ENCODE data around the gene PLPPR3.
"Not testable (repeated sequence)": the region's sequence is repeated elsewhere in the genome, so short reads cannot be mapped to it uniquely, and the experiment has no call there.

Gene PLPPR3

GRCh38 chr19:845707-846521 is 24.2 kb upstream of the PLPPR3 start:
- no peak for TF ChIP-seq CTCF (conservative IDR thresholded peaks at IDR 0.05; ENCODE audit: control insufficient read depth, insufficient read depth, low read depth, low read length)
- H3K4me3 ChIP-seq (ENCODE audit: control insufficient read depth, low read depth, low read length): no peak overlapping the region
- no peak for DNase-seq (ENCODE audit: low read depth)

- DNase-seq (ENCODE audit: low read depth): no peak
- no peak overlapping the region for H3K4me3 ChIP-seq (ENCODE audit: control insufficient read depth, low read depth, low read length)
- no peak for TF ChIP-seq CTCF (conservative IDR thresholded peaks at IDR 0.05; ENCODE audit: control insufficient read depth, insufficient read depth, low read depth, low read length)
These were observed 22.8 kb upstream of the PLPPR3 start for GRCh38 chr19:844546-844971.

- TF ChIP-seq CTCF (conservative IDR thresholded peaks at IDR 0.05; ENCODE audit: control insufficient read depth, insufficient read depth, low read depth, low read length): no peak
- H3K4me3 ChIP-seq (ENCODE audit: control insufficient read depth, low read depth, low read length): no peak overlapping the region
- no peak for DNase-seq (ENCODE audit: low read depth)
These were observed 22.2 kb upstream of the PLPPR3 start for GRCh38 chr19:843836-844545.

- TF ChIP-seq CTCF (conservative IDR thresholded peaks at IDR 0.05; ENCODE audit: control insufficient read depth, insufficient read depth, low read depth, low read length): no peak
- no peak overlapping the region for H3K4me3 ChIP-seq (ENCODE audit: control insufficient read depth, low read depth, low read length)
- DNase-seq (ENCODE audit: low read depth): no peak
These were observed 21.6 kb upstream of the PLPPR3 start for GRCh38 chr19:843180-843835.

GRCh38 chr19:842802-843179 is 21.0 kb upstream of the PLPPR3 start:
- not testable (repeated sequence) for DNase-seq (ENCODE audit: low read depth); H3K4me3 ChIP-seq (ENCODE audit: control insufficient read depth, low read depth, low read length)

GRCh38 chr19:840519-841206 is 18.9 kb upstream of the PLPPR3 start, which contains the start of gene PRTN3:
Gene PRTN3 (plus strand): TSS chr19:840999. CDS start chr19:841009, 10 bp downstream.
- no peak within 1 kb of the TSS for H3K4me3 ChIP-seq (ENCODE audit: control insufficient read depth, low read depth, low read length)
- DNase-seq (ENCODE audit: low read depth): no peak
- TF ChIP-seq CTCF (conservative IDR thresholded peaks at IDR 0.05; ENCODE audit: control insufficient read depth, insufficient read depth, low read depth, low read length): no peak

All from fibroblast of mammary gland (primary cell).